ENCODE measurements around the gene GPM6B. TPM values are rescaled to one million over a fixed set of nuclear protein-coding genes. Genes with fewer than 3 reads are reported as not detected.

The GPM6B gene
- total RNA-seq, 1 experiment from 2014 or later, result 14.4 TPM

GRCh38 chrX:13764765-13765164 lies 52.1 kb downstream of the GPM6B start:
- peak; percentile 7 for DNase-seq (ENCODE audit: low read depth)

DNA sequence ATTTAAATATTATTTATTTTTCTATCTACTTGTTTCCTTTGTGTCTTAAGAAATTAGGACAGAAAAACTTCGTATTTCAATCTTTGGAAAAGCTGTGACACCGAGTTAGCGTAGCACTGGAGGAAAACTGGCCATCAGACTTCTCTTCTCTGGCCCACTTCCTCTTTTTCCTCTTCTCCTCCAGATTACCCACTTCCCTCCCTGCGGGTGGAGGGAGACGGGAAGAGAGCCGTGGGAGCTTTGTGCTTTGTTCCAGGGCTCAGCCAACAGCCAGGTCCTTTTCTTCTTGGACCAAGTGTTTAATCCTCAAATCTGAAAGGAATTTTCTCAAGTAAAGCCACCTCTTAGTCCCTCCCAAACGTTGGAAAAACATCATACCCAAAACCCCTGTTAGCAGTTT lies 52.6 kb downstream of the GPM6B start:
- no peak for DNase-seq (ENCODE audit: low read depth)

- DNase-seq (ENCODE audit: low read depth), result peak; percentile 17
Observed at GRCh38 chrX:13763489-13763888, 53.4 kb downstream of the GPM6B start.

DNA sequence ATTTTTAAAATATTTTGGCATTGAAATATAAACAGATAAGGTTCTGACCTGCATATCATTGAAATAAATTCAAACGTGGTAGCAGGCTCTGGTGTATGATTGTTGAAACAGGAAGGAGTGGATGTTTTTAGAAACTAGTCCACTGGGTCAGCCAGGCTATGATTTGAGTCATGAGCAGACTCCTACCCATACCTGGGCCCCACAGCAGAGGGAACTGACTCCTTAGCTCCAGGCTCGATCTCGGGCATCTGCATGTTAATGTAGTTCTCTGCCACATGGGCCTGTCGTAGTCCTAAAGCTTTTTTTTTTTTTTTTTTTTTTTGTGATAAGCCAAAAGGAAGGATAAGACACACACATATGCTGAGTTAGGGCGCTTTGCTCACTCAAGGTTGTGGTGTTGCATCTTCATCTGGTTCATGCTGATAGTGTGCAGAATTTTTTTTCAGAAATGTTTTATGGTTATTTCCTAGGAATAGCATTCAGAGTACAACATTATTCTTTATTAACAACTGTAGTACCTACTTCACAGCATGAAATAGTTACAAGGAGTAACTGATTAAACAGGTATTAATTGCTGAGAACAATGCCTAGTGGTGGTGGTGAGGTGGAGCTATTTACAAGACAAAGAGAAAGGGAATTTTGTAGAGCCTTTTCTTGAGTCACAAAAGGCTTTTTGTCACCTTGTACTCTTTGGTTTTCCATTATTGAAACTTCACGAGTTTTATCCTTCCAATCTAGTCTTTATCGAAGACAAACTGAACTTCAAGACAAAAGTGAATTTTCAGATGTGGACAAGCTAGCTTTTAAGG lies 55.1 kb downstream of the GPM6B start:
- no peak for DNase-seq (ENCODE audit: low read depth)

DNA sequence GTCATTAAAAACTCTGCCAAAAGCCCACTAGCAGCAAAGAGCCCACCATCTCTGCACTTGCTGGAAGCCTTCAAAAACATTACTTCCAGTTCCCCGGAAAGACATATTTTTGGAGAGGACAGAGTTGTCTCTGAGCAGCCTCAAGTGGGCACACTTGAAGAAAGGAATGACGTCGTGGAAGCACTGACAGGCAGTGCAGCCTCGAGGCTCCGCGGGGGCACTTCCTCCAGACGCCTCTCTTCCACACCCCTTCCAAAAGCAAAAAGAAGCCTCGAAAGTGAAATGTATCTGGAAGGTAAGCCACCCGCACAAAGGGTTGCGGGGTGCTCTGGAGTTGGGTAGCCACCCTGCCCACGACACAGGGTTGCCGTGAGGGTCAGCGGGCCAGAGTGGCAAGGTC lies 56.5 kb downstream of the GPM6B start:
- no peak for DNase-seq (ENCODE audit: low read depth)

- no peak for DNase-seq (ENCODE audit: low read depth)
Observed at GRCh38 chrX:13759152-13759718, 57.7 kb downstream of the GPM6B start.

GRCh38 chrX:13756381-13756780 lies 60.5 kb downstream of the GPM6B start:
- no peak for DNase-seq (ENCODE audit: low read depth)

GRCh38 chrX:13755254-13755653 lies 61.6 kb downstream of the GPM6B start:
- no peak for DNase-seq (ENCODE audit: low read depth)

DNA sequence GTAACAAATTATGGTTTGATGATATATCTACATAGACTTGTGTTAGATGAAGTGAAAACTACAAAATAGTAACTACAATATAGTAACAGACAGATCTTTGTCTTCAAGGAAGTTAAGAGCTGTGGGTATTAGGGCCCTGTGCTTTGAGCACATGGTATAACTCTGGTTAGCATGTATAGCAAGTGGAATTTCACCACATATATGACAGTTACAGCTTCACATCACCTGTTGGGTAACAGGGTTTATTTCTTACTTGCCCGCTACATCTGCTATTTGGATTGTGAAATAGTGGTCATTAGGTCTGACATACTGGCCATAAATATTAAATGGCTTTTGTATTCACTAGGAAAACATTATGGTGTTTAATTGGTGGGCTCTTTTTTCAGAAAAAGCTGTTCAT lies 62.1 kb downstream of the GPM6B start:
- no peak for DNase-seq (ENCODE audit: low read depth)

GRCh38 chrX:13752646-13753045 lies 64.2 kb downstream of the GPM6B start:
- DNase-seq (ENCODE audit: low read depth), result no peak

- no peak for DNase-seq (ENCODE audit: low read depth)
Observed at GRCh38 chrX:13752141-13752540, 64.8 kb downstream of the GPM6B start.

- DNase-seq (ENCODE audit: low read depth), result no peak
Observed at GRCh38 chrX:13750812-13751211, 66.1 kb downstream of the GPM6B start.

DNA sequence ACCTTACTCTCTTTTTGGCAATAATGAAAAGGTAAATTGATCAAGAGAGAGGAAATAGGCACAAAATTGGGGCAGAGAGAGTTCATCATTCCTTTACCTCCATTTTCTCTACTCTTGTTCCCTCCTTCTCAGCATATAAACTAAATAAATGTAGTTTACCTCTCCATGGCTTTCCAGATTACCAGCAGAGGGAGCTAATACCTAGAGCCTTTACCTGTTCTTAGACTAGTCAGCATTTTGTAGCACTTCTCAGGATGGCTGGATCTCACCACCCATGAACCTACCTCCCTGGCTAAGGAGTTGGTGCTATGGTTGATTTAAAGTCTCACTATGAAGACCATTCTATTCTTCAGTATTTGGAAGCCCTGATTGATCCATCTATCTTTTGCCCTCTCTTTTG lies 66.7 kb downstream of the GPM6B start:
- no peak for DNase-seq (ENCODE audit: low read depth)

DNA sequence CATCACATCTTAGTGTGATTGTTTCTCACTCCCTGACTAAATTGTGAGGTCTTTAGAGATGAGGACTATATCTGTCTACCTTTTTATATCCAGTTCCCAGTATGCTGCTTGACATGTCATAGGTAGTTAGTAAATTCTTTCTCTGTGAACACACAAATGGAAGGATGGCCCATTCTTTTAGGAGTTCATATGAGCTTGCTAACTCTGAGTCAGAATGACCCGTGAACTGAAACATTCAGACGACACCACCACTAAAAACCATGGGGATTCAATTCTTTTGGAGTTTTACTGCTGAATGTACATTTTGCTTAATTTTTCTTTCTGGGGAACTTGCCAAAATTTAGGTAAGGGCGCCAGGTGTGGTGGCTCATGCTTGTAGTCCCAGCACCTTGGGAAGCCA lies 68.4 kb downstream of the GPM6B start:
- DNase-seq (ENCODE audit: low read depth), result no peak

- peak; percentile 50 for DNase-seq (ENCODE audit: low read depth)
Observed at GRCh38 chrX:13747836-13748235, 69.1 kb downstream of the GPM6B start.

DNA sequence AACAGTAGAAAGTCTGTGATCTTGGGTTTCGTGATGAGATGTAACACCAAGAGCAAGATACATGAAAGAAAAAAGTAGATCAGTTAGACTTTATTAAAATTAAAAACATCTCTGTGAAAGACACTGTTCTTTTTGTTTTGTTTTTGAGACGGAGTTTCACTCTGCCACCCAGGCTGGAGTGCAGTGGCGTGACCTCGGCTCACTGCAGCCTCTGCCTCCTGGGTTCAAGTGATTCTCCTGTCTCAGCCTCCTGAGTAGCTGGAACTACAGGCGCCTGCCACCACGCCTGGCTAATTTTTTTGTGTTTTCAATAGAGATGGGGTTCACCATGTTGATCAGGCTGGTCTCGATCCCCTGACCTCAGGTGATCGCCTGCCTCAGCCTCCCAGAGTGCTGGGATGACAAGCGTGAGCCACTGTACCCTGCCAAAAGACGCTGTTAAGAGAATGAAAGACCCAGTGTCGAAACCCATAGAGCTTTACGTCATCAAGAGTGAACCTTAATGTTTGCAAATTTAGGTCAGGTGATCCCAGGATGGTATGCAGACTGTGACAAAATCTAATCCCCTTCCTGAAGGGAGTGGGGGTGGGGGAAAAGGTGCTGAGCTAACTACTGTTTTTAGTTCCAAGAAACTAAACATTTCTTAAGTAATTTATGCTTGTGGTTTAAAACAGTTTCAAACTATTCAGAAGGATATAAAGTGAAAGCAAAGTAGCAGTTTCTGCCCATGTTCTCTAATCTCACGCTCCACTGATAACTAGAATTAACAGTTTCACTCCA lies 74.3 kb downstream of the GPM6B start:
- no peak for DNase-seq (ENCODE audit: low read depth)

GRCh38 chrX:13741695-13742094 lies 75.2 kb downstream of the GPM6B start:
- DNase-seq (ENCODE audit: low read depth), result no peak

DNA sequence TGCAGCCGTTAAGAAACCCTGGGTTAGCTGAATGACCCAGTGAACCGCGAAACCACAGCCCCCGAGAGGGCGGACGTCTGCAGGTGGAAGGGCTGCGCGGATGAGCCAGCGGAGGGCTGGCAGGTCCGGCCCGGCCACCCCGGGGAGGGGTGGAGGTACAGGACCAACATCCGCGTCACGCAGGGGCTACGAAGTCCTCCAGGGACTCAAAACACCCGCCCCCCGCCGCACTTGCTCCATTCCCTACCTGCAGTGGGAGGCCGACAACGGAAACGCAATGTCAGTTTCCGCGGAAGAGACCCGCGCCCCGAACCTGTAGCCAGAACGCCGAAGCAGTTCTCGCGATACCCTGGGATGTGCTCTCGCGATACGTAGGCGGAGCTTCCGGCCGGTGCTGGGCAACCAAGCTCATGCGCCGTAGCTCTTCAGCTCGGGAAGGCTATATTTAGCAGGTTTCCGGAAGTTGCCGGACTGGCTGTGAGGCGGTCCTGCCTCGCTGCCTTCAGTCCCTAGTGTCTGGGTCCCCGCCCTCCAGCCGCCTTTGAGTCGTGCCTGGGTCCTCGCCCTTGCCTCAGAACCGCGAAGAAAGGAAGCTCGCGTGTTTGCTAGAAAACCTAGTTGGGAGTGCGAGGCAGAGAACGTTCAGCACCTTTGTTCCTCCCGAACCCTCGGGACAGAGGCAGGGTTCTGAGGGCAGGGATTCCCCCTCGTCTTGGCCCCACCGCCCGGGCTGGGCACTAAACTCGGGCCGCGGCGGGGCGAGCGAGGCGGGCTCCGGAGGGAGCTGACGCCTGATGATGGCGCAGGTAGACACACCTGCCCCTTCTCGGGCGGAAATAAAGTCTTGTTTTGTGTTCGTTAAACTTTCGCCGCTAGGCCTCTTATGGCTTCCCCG lies 82.4 kb downstream of the GPM6B start, which contains the start of the genes OFD1 and TRAPPC2:
Gene OFD1 (plus strand): TSS at position 471 of the 895 bp plus-strand sequence. CDS start 324 bp downstream, at position 795.
Gene TRAPPC2 (minus strand): TSS at position 343 of the 895 bp plus-strand sequence. CDS start 14,657 bp downstream, outside the sequence.
- DNase-seq (ENCODE audit: low read depth), result peak; percentile 88

DNA sequence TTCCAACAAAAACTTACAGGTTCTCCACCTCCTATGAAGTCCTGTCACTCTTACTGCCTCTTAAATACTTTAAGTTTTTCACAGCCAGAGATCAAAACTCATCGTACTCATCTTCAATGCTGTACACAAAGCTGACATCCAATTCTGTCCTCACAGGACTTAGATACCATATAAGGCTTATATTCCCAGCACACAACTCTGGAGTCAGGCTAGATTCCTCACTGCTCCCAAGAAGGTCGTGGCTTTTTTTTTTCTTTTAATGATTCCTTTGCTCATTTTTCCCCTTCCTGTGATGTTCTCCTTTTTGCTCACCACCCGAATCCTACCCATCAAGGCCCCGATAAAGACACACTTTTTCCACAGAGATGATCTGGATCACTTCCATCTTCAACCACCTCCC lies 83.4 kb downstream of the GPM6B start:
- no peak for DNase-seq (ENCODE audit: low read depth)

DNA sequence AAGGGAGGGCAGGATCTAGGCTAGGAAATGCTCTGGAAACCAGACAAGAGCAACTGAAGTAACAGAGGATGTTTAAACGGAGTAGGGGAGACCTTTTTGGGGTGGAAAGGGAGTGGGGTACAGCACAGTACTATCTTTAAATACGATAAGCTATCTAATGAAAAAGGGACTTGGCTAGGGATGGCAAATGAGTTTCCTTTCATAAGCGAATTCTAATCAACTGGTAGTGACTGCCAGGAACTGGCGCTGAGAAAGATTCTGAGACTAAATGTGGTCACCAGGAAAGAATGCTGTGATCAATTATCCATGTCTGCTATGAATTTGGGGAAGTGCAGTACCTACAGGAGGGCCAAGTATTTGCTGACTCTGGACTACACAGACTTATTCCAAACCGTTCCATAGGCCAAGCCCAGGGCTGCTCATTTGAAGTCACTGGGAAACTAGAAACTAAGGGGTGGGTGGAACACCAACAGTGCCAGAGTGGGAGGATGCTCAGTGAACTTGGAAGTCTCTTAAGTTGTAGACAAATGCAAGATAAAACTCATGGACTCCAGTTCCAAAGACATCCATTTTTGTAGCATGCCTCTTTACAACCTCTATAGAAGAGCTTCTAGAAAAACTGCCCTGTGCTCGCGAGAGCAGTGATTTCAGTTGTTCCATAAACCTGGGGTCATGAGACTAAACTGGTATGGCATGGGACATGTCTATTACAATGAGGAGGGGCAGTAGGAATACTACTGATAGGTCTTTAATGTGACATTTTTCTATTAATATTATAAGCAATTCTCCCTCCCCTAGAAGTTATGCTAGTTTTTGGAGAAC lies 84.4 kb downstream of the GPM6B start:
- DNase-seq (ENCODE audit: low read depth), result no peak

Measured in LHCN-M2 (cell line).